ENCODE data around the gene AUTS2.

- TF ChIP-seq CTCF (conservative IDR thresholded peaks at IDR 0.05 in 1 of 2, IDR thresholded peaks at IDR 0.05 in 1 of 2; ENCODE audit: low read depth in 1 of 2, low read length in 2 of 2) (no peak), EZH2 (IDR thresholded peaks at IDR 0.05; ENCODE audit: low read length, missing control alignments) (no peak)
Measured at GRCh38 chr7:70053421-70053820, 455.1 kb downstream of the AUTS2 start.
